HS-5 (cell line): Measurements from ENCODE around the gene SHISAL2A.
A peak's percentile ranks its signal among the peaks of the same experiment; 100 is the strongest.

Experiments used
- DNase-seq: peaks from one replicate; pipeline ENCODE4 v3.0.0-alpha.2; 2012; ENCODE audit warnings: low read depth

The SHISAL2A gene

GRCh38 chr1:52659851-52660596 is 27.1 kb downstream of the SHISAL2A start:
- no peak for DNase-seq

- no peak for DNase-seq
Observed at GRCh38 chr1:52660807-52661206, 27.8 kb downstream of the SHISAL2A start.

GRCh38 chr1:52662645-52663313 is 29.8 kb downstream of the SHISAL2A start:
- no peak for DNase-seq

GRCh38 chr1:52663716-52664115 is 30.7 kb downstream of the SHISAL2A start:
- DNase-seq = no peak

GRCh38 chr1:52665006-52665941 is 32.3 kb downstream of the SHISAL2A start:
- DNase-seq = no peak

- no peak for DNase-seq
Observed at GRCh38 chr1:52667290-52667689, 34.3 kb downstream of the SHISAL2A start.

- no peak for DNase-seq
Observed at GRCh38 chr1:52667984-52668383, 35.0 kb downstream of the SHISAL2A start.

GRCh38 chr1:52668711-52669110 is 35.7 kb downstream of the SHISAL2A start:
- no peak for DNase-seq

- DNase-seq = peak; percentile 32
Observed at GRCh38 chr1:52669696-52670095, 36.7 kb downstream of the SHISAL2A start.

- no peak for DNase-seq
Observed at GRCh38 chr1:52670604-52671003, 37.6 kb downstream of the SHISAL2A start.

- no peak for DNase-seq
Observed at GRCh38 chr1:52672946-52673345, 40.0 kb downstream of the SHISAL2A start.

GRCh38 chr1:52673513-52673912 is 40.5 kb downstream of the SHISAL2A start:
- DNase-seq = no peak

- no peak for DNase-seq
Observed at GRCh38 chr1:52674497-52675384, 41.8 kb downstream of the SHISAL2A start.

GRCh38 chr1:52676249-52676903 is 43.4 kb downstream of the SHISAL2A start:
- DNase-seq = no peak

- no peak for DNase-seq
Observed at GRCh38 chr1:52677076-52677806, 44.3 kb downstream of the SHISAL2A start.

GRCh38 chr1:52679048-52679447 is 46.1 kb downstream of the SHISAL2A start:
- DNase-seq = no peak

- no peak for DNase-seq
Observed at GRCh38 chr1:52679498-52679897, 46.5 kb downstream of the SHISAL2A start.

- DNase-seq = no peak
Observed at GRCh38 chr1:52680353-52680752, 47.4 kb downstream of the SHISAL2A start.

- no peak for DNase-seq
Observed at GRCh38 chr1:52681136-52681535, 48.2 kb downstream of the SHISAL2A start.

- no peak for DNase-seq
Observed at GRCh38 chr1:52683367-52683940, 50.5 kb downstream of the SHISAL2A start.
